Osteoblast (primary cell): ENCODE data around the gene PARD3B. TPM values are rescaled to one million over a fixed set of nuclear protein-coding genes. Genes with fewer than 3 reads are reported as not detected.

Experiments
- DNase-seq: peaks from one replicate; pipeline ENCODE4 v3.0.0; 2011; ENCODE audit warnings: low spot score, mixed read lengths; ENCODE audit not compliant: insufficient read length; ENCODE audit errors: missing footprints
- H2AFZ ChIP-seq: 2 replicates; pipeline ENCODE4 v1.6.0; 2011; ENCODE audit warnings: mild to moderate bottlenecking, low read length
- H3K27ac ChIP-seq: 2 replicates; pipeline ENCODE4 v1.5.1; 2011; ENCODE audit warnings: mild to moderate bottlenecking, low read depth, low read length, moderate library complexity
- H3K27me3 ChIP-seq: 2 replicates; pipeline ENCODE4 v1.6.0; 2012; ENCODE audit warnings: mild to moderate bottlenecking, control low read depth, inconsistent platforms, low read length, moderate library complexity; ENCODE audit not compliant: insufficient read depth
- H3K36me3 ChIP-seq: 2 replicates; pipeline ENCODE4 v1.5.1; 2011; ENCODE audit warnings: mild to moderate bottlenecking, low read length, control low read depth, moderate library complexity; ENCODE audit not compliant: insufficient read depth
- H3K4me1 ChIP-seq: 2 replicates; pipeline ENCODE4 v1.5.1; 2011; ENCODE audit warnings: mild to moderate bottlenecking, low read length, control low read depth, moderate library complexity; ENCODE audit not compliant: insufficient read depth
- H3K4me2 ChIP-seq: 2 replicates; pipeline ENCODE4 v1.6.0; 2011; ENCODE audit warnings: mild to moderate bottlenecking, low read length; ENCODE audit not compliant: insufficient read depth
- H3K4me3 ChIP-seq: fragments of 200-600 bp; sonication (generic); 3 replicates; pipeline ENCODE4 v1.5.1; 2012; ENCODE audit warnings: mild to moderate bottlenecking, low read length, inconsistent platforms; ENCODE audit not compliant: insufficient read depth
- H3K79me2 ChIP-seq: 2 replicates; pipeline ENCODE4 v1.6.0; 2012; ENCODE audit warnings: mild to moderate bottlenecking, low read length, control low read depth, inconsistent platforms; ENCODE audit not compliant: insufficient read depth
- H3K9me3 ChIP-seq: 2 replicates; pipeline ENCODE4 v1.5.1; 2011; ENCODE audit warnings: low read depth, low read length, control low read depth
- H4K20me1 ChIP-seq: 2 replicates; pipeline ENCODE4 v1.6.0; 2012; ENCODE audit warnings: mild to moderate bottlenecking, low read length, control low read depth; ENCODE audit not compliant: insufficient read depth
- CTCF ChIP-seq: IDR thresholded peaks from 2 replicates; pipeline ENCODE4 v1.5.1; 2011; ENCODE audit warnings: mild to moderate bottlenecking, low read depth, low read length, moderate library complexity; ENCODE audit errors: extremely low read depth
- total RNA-seq: library from RNA; depleted of rRNA; stranded (reverse); fragments of >200 nt; gene quantifications from 2 replicates; pipeline ENCODE4 v1.2.3, GENCODE V29; 2012

PARD3B gene
- total RNA-seq, 1 donor: 22.4 TPM

- H3K27ac ChIP-seq: no peak overlapping the region
- no peak overlapping the region for H3K4me2 ChIP-seq
- H3K4me1 ChIP-seq: no peaks in the 10 kb centered on the region
- H3K79me2 ChIP-seq: no peaks in the 10 kb centered on the region
- H4K20me1 ChIP-seq: no peaks in the 10 kb centered on the region
- DNase-seq: no peak
- peaks cover 5% of the 10 kb centered on the region for H3K27me3 ChIP-seq
- H3K4me3 ChIP-seq: no peak overlapping the region
- no peak overlapping the region for H2AFZ ChIP-seq
- no peak for TF ChIP-seq CTCF
- no peaks in the 10 kb centered on the region for H3K36me3 ChIP-seq
- no peaks in the 10 kb centered on the region for H3K9me3 ChIP-seq
These were observed 29.9 kb upstream of the PARD3B start for GRCh38 chr2:204515416-204515815.

GRCh38 chr2:204517154-204517553 is 28.1 kb upstream of the PARD3B start:
- Histone ChIP-seq H3K27me3 (peaks cover 5% of the 10 kb centered on the region), H3K9me3 (no peaks in the 10 kb centered on the region), H2AFZ (no peak overlapping the region), H3K79me2 (no peaks in the 10 kb centered on the region), H3K36me3 (no peaks in the 10 kb centered on the region), H3K4me1 (no peaks in the 10 kb centered on the region), H3K27ac (no peak overlapping the region), H3K4me3 (no peak overlapping the region), H3K4me2 (no peak overlapping the region), H4K20me1 (no peaks in the 10 kb centered on the region)
- no peak for DNase-seq
- no peak for TF ChIP-seq CTCF

GRCh38 chr2:204529795-204530463 is 15.3 kb upstream of the PARD3B start:
- no peak for TF ChIP-seq CTCF
- Histone ChIP-seq H3K4me3 (no peak overlapping the region), H2AFZ (no peak overlapping the region), H3K27ac (no peak overlapping the region), H3K27me3 (no peaks in the 10 kb centered on the region), H3K4me2 (no peak overlapping the region), H4K20me1 (no peaks in the 10 kb centered on the region), H3K36me3 (no peaks in the 10 kb centered on the region), H3K9me3 (no peaks in the 10 kb centered on the region), H3K4me1 (peaks cover 9% of the 10 kb centered on the region), H3K79me2 (no peaks in the 10 kb centered on the region)
- no peak for DNase-seq

- Histone ChIP-seq H3K27ac (no peak overlapping the region), H2AFZ (no peak overlapping the region), H3K79me2 (no peaks in the 10 kb centered on the region), H3K27me3 (no peaks in the 10 kb centered on the region), H3K4me1 (peaks cover 9% of the 10 kb centered on the region), H4K20me1 (no peaks in the 10 kb centered on the region), H3K4me2 (no peak overlapping the region), H3K4me3 (no peak overlapping the region), H3K9me3 (no peaks in the 10 kb centered on the region), H3K36me3 (no peaks in the 10 kb centered on the region)
- no peak for TF ChIP-seq CTCF
- DNase-seq: no peak
These were observed 14.8 kb upstream of the PARD3B start for GRCh38 chr2:204530464-204530805.
